H1 (cell line): ENCODE results near the gene KRT3.

Experiments
- ATF2 ChIP-seq: IDR thresholded peaks from 2 replicates; pipeline ENCODE4 v1.6.1; 2012; ENCODE audit warnings: low read length, inconsistent platforms
- CREB1 ChIP-seq: IDR thresholded peaks from 2 replicates; pipeline ENCODE4 v1.6.1; 2012; ENCODE audit warnings: inconsistent platforms
- CTCF ChIP-seq, 3 experiments: IDR thresholded peaks; 1 replicate in 2 of 3; 2 replicates in 1 of 3; pipeline versions ENCODE4 v1.5.1 to v1.6.1; 2011; ENCODE audit warnings: low read length in 3 of 3, mild to moderate bottlenecking in 3 of 3, inconsistent platforms in 2 of 3, low read depth in 1 of 3, moderate library complexity in 1 of 3; ENCODE audit not compliant: insufficient read depth in 1 of 3; ENCODE audit errors: control extremely low read depth in 1 of 3
- EP300 ChIP-seq, 2 experiments: IDR thresholded peaks; 1 replicate in 1 of 2; 2 replicates in 1 of 2; pipeline ENCODE4 v1.6.1; 2011 to 2012; ENCODE audit warnings: low read depth in 2 of 2, low read length in 2 of 2, mild to moderate bottlenecking in 2 of 2, borderline replicate concordance in 1 of 2, inconsistent platforms in 1 of 2, moderate library complexity in 1 of 2
- GABPA ChIP-seq: IDR thresholded peaks from 2 replicates; pipeline ENCODE4 v1.6.1; 2011; ENCODE audit warnings: mild to moderate bottlenecking, low read length, moderate library complexity, borderline replicate concordance; ENCODE audit not compliant: insufficient read depth
- MAFK ChIP-seq: IDR thresholded peaks from 2 replicates; pipeline ENCODE4 v1.6.1; 2012; ENCODE audit warnings: low read depth, mild to moderate bottlenecking, improper control_type of control experiment, low read length
- POLR2A ChIP-seq, 2 experiments: IDR thresholded peaks; 1 replicate in 1 of 2; 2 replicates in 1 of 2; pipeline ENCODE4 v1.6.1; 2011; ENCODE audit warnings: low read depth in 2 of 2, low read length in 2 of 2, mild to moderate bottlenecking in 2 of 2; ENCODE audit errors: control extremely low read depth in 1 of 2
- POLR2AphosphoS5 ChIP-seq: IDR thresholded peaks from 2 replicates; pipeline ENCODE4 v1.6.1; 2011; ENCODE audit warnings: low read depth, low read length
- RFX5 ChIP-seq: IDR thresholded peaks from 2 replicates; pipeline ENCODE4 v1.6.1; 2011; ENCODE audit warnings: low read depth, low read length, improper control_type of control experiment, borderline replicate concordance
- TAF1 ChIP-seq: IDR thresholded peaks from 2 replicates; pipeline ENCODE4 v1.6.1; 2011; ENCODE audit warnings: mild to moderate bottlenecking, low read depth, low read length
- YY1 ChIP-seq: IDR thresholded peaks from 2 replicates; pipeline ENCODE4 v1.6.1; 2011; ENCODE audit warnings: low read depth, mild to moderate bottlenecking, low read length
- ZNF274 ChIP-seq: IDR thresholded peaks from 2 replicates; pipeline ENCODE4 v1.7.0; 2012; ENCODE audit warnings: low read length, borderline replicate concordance; ENCODE audit errors: extremely low read depth

DNA sequence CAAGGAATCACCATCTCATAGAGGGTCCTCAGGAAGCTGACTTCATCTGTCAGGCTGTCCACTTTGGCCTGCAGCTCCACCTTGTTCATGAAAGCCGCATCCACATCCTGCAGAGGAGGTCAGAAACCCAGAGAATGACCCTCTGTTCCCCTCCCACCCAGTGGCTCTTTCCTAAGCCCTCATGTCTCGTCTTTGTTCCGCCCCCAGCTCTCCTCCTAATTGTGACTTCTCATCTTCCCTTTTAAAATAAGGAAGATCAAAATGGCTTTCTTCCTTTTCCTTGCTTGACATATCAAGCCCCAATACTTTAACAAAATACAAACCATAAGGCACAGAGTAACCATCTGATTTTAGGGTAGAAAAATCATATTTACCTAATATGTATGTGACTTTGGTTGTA is 23.1 kb downstream of the KRT3 start:
- TF ChIP-seq ZNF274 (no peak), YY1 (no peak), ATF2 (no peak), CTCF (IDR thresholded peaks at IDR 0.05; ENCODE audit: control extremely low read depth in 1 of 3, insufficient read depth in 1 of 3, low read depth in 1 of 3, low read length in 3 of 3) (no peak), CREB1 (no peak), POLR2AphosphoS5 (no peak), MAFK (no peak), RFX5 (no peak), TAF1 (no peak), GABPA (no peak), EP300 (IDR thresholded peaks at IDR 0.05; ENCODE audit: borderline replicate concordance in 1 of 2, low read depth in 2 of 2, low read length in 2 of 2) (no peak), POLR2A (IDR thresholded peaks at IDR 0.05; ENCODE audit: control extremely low read depth in 1 of 2, low read depth in 2 of 2, low read length in 2 of 2) (no peak)
